H1 (cell line): ENCODE results near the gene ACOD1. TPM values are rescaled to one million over a fixed set of nuclear protein-coding genes. Genes with fewer than 3 reads are reported as not detected.
A peak's percentile ranks its signal among the peaks of the same experiment; 100 is the strongest.

ENCODE experiments used
- CTCF ChIA-PET: fragments of 300-600 bp; sonication (Branson Sonifier 250); formaldehyde crosslinking; loops from one replicate; lab custom pipeline; 2021; ENCODE audit not compliant: partially characterized antibody; lab: Charles Lee
- POLR2A ChIA-PET: fragments of 300-600 bp; sonication (Branson Sonifier 250); formaldehyde crosslinking; loops from one replicate; lab custom pipeline; 2021; ENCODE audit warnings: inconsistent platforms; ENCODE audit not compliant: partially characterized antibody; lab: Charles Lee
- DNase-seq, 2 experiments: peaks; one replicate each; pipeline versions ENCODE4 v3.0.0 to v3.0.0-alpha.2; 2010 to 2022; ENCODE audit warnings: low spot score in 2 of 2, low read depth in 1 of 2, mixed read lengths in 1 of 2
- FAIRE-seq: peaks from 2 replicates; lab custom pipeline; 2011; peaks lifted over from hg19 to GRCh38; lab: Jason Lieb, UNC
- H2AFZ ChIP-seq: 2 replicates; pipeline ENCODE4 v1.8.1; 2012; ENCODE audit warnings: low read length, inconsistent platforms
- H2AK5ac ChIP-seq: 2 replicates; pipeline ENCODE4 v1.6.1; 2013; ENCODE audit warnings: low read depth, low read length
- H2BK120ac ChIP-seq: replicated peaks from 2 replicates; pipeline ENCODE3; 2013; ENCODE audit warnings: low read depth, low read length, inconsistent platforms
- H2BK12ac ChIP-seq: 2 replicates; pipeline ENCODE4 v1.6.1; 2013; ENCODE audit warnings: low read depth, low read length
- H2BK15ac ChIP-seq: 2 replicates; pipeline ENCODE4 v1.6.1; 2013; ENCODE audit warnings: low read length
- H2BK20ac ChIP-seq: 2 replicates; pipeline ENCODE4 v1.6.1; 2013; ENCODE audit warnings: low read length
- H2BK5ac ChIP-seq: 2 replicates; pipeline ENCODE4 v1.6.1; 2013; ENCODE audit warnings: low read depth, low read length
- H3K14ac ChIP-seq: 2 replicates; pipeline ENCODE4 v1.6.1; 2013; ENCODE audit warnings: inconsistent platforms; ENCODE audit not compliant: insufficient read length
- H3K18ac ChIP-seq: 2 replicates; pipeline ENCODE4 v1.6.1; 2013; ENCODE audit warnings: low read length; ENCODE audit errors: extremely low read depth
- H3K23ac ChIP-seq: 2 replicates; pipeline ENCODE4 v1.6.1; 2013; ENCODE audit warnings: inconsistent platforms; ENCODE audit not compliant: insufficient read length
- H3K23me2 ChIP-seq: 2 replicates; pipeline ENCODE4 v1.6.1; 2013; ENCODE audit warnings: low read depth, low read length
- H3K27ac ChIP-seq: 2 replicates; pipeline ENCODE4 v1.6.1; 2011; ENCODE audit warnings: low read depth, low read length, inconsistent platforms
- H3K27me3 ChIP-seq, 4 experiments: replicated peaks in 1 of 4; 1 replicate in 1 of 4; 2 replicates in 3 of 4; pipeline versions ENCODE4 v1.6.1 to v1.8.1; 2011 to 2013; ENCODE audit warnings: low read length in 3 of 4, mild to moderate bottlenecking in 3 of 4, inconsistent platforms in 2 of 4, mixed read lengths in 2 of 4, moderate library complexity in 1 of 4; ENCODE audit not compliant: control insufficient read depth in 3 of 4, insufficient read depth in 3 of 4; ENCODE audit errors: extremely low read depth in 1 of 4
- H3K36me3 ChIP-seq, 4 experiments: 2 replicates each; pipeline versions ENCODE4 v1.6.1 to v1.8.1; 2011 to 2013; ENCODE audit warnings: mild to moderate bottlenecking in 4 of 4, low read length in 3 of 4, moderate library complexity in 2 of 4, control low read depth in 1 of 4, inconsistent platforms in 1 of 4; ENCODE audit not compliant: insufficient read depth in 4 of 4, control insufficient read depth in 2 of 4
- H3K4ac ChIP-seq: replicated peaks from 2 replicates; pipeline ENCODE3; 2013; ENCODE audit warnings: low read length, low read depth, mixed read lengths, inconsistent platforms; ENCODE audit not compliant: insufficient read length
- H3K4me1 ChIP-seq, 4 experiments: replicated peaks in 1 of 4; 1 replicate in 1 of 4; 2 replicates in 3 of 4; pipeline versions ENCODE4 v1.6.1 to v1.8.1; 2011 to 2013; ENCODE audit warnings: low read length in 3 of 4, inconsistent platforms in 2 of 4, mixed read lengths in 1 of 4; ENCODE audit not compliant: insufficient read depth in 4 of 4, control insufficient read depth in 3 of 4
- H3K4me2 ChIP-seq, 2 experiments: 2 replicates each; pipeline versions ENCODE4 v1.6.1 to v1.8.1; 2011 to 2013; ENCODE audit warnings: low read depth in 2 of 2, low read length in 2 of 2, control low read depth in 1 of 2, inconsistent platforms in 1 of 2, mild to moderate bottlenecking in 1 of 2; ENCODE audit not compliant: insufficient read depth in 1 of 2
- H3K4me3 ChIP-seq, 4 experiments: fragments of 200-600, 300-600 bp in 1 of 4; sonication (generic), shearing (Covaris generic), sonication (Bioruptor Twin) in 1 of 4; 2 replicates each; pipeline versions ENCODE4 v1.5.1 to v1.8.1; 2011 to 2016; ENCODE audit warnings: low read length in 4 of 4, low read depth in 3 of 4, control low read depth in 2 of 4, inconsistent platforms in 2 of 4, mild to moderate bottlenecking in 2 of 4, mixed read lengths in 1 of 4, moderate library complexity in 1 of 4; ENCODE audit not compliant: insufficient read depth in 2 of 4; ENCODE audit errors: extremely low read depth in 1 of 4
- H3K56ac ChIP-seq: replicated peaks from 2 replicates; pipeline ENCODE3; 2013; ENCODE audit warnings: low read depth, mild to moderate bottlenecking, mixed read lengths, low read length, inconsistent platforms; ENCODE audit not compliant: insufficient read length
- H3K79me1 ChIP-seq: 2 replicates; pipeline ENCODE4 v1.6.1; 2013; ENCODE audit warnings: low read depth, low read length, control low read depth
- H3K79me2 ChIP-seq, 2 experiments: 2 replicates each; pipeline versions ENCODE4 v1.6.1 to v1.8.1; 2012 to 2013; ENCODE audit warnings: low read length in 2 of 2, mild to moderate bottlenecking in 2 of 2, inconsistent platforms in 1 of 2; ENCODE audit not compliant: insufficient read depth in 2 of 2, control insufficient read depth in 1 of 2
- H3K9ac ChIP-seq, 4 experiments: replicated peaks in 1 of 4; 1 replicate in 1 of 4; 2 replicates in 3 of 4; pipeline versions ENCODE4 v1.6.1 to v1.8.1; 2011 to 2013; ENCODE audit warnings: low read depth in 3 of 4, low read length in 3 of 4, control low read depth in 2 of 4, mild to moderate bottlenecking in 2 of 4, moderate library complexity in 2 of 4, inconsistent platforms in 1 of 4; ENCODE audit errors: extremely low read depth in 1 of 4
- H3K9me3 ChIP-seq, 2 experiments: 2 replicates each; pipeline versions ENCODE4 v1.6.1 to v1.8.1; 2012 to 2013; ENCODE audit warnings: mild to moderate bottlenecking in 2 of 2, moderate library complexity in 2 of 2, control low read depth in 1 of 2, inconsistent platforms in 1 of 2, low read depth in 1 of 2, low read length in 1 of 2, mixed read lengths in 1 of 2; ENCODE audit not compliant: insufficient read depth in 2 of 2
- H4K20me1 ChIP-seq, 2 experiments: replicated peaks in 1 of 2; 2 replicates each; pipeline versions ENCODE3 to v1.8.1; 2011 to 2013; ENCODE audit warnings: inconsistent platforms in 2 of 2, low read length in 2 of 2, mild to moderate bottlenecking in 1 of 2; ENCODE audit not compliant: insufficient read depth in 2 of 2, control insufficient read depth in 1 of 2
- H4K5ac ChIP-seq: 2 replicates; pipeline ENCODE4 v1.6.1; 2013; ENCODE audit warnings: low read length, low read depth, mixed read lengths, inconsistent platforms; ENCODE audit not compliant: insufficient read length
- H4K8ac ChIP-seq: 2 replicates; pipeline ENCODE4 v1.8.0; 2013; ENCODE audit warnings: mild to moderate bottlenecking, moderate library complexity, low read length, inconsistent platforms; ENCODE audit not compliant: insufficient read depth; ENCODE audit errors: extremely low read depth
- H4K91ac ChIP-seq: replicated peaks from 2 replicates; pipeline ENCODE3; 2013; ENCODE audit warnings: low read length, mixed read lengths, inconsistent platforms; ENCODE audit not compliant: insufficient read length
- CBX8 ChIP-seq: fragments of 300-800, 300-1000 bp; sonication (generic); IDR thresholded peaks from 2 replicates; pipeline ENCODE4 v1.7.1; 2016; ENCODE audit warnings: low read depth, low read length, borderline replicate concordance
- WGBS, 2 experiments: shearing (Covaris generic) in 1 of 2; methylation state at CpG; one replicate each; pipeline versions ENCODE4 v1.1.6 to v1.1.7; 2013 to 2015; ENCODE audit warnings: low lambda C conversion rate in 2 of 2, mixed read lengths in 2 of 2, inconsistent platforms in 1 of 2, low coverage in 1 of 2, missing lambda C conversion rate in 1 of 2; ENCODE audit not compliant: insufficient replicate concordance in 2 of 2, insufficient coverage in 1 of 2, insufficient read length in 1 of 2; ENCODE audit errors: extremely low coverage in 1 of 2, missing lambda C conversion rate in 1 of 2; 5-methylcytosine and 5-hydroxymethylcytosine counted together
- polyA plus RNA-seq, 7 experiments: library from polyadenylated mRNA; depleted of rRNA in 3 of 7; stranded (reverse) in 5 of 7; unstranded in 2 of 7; fragments of >200 nt in 5 of 7; fragments of 200-250 nt in 2 of 7; gene quantifications; 1 replicate in 5 of 7; 2 replicates in 1 of 7; 4 replicates in 1 of 7; pipeline versions ENCODE4 v1.2.1 to v1.2.3, GENCODE V29; 2011 to 2013; ENCODE audit warnings: missing spikeins in 2 of 7, mixed read lengths in 2 of 7
- total RNA-seq: library from RNA; stranded (reverse); fragmentation: NEBNext Ultra II Directional; extraction: Animal tissue kit (Norgen Biotek cat#: 25700); gene quantifications from 2 replicates; pipeline ENCODE4 v1.2.1, GENCODE V29; 2021

The ACOD1 gene
- total and polyA plus RNA-seq, 2 of the 8 experiments (the other 6 are each of a cell fraction or from before 2014, with no cell fraction given): not detected

GRCh38 chr13:76993473-76993872, 45.2 kb downstream of the ACOD1 start:
- POLR2A ChIA-PET: interaction anchor here (0.7 to 1.3 kb wide), 4 partner anchors 9 to 53 kb away, joined by 3 to 7 read pairs (median 3); partner anchors contain the start of gene FBXL3
- H2BK120ac ChIP-seq: no peak overlapping the region
- H2AFZ ChIP-seq: no peak overlapping the region
- H3K79me2 ChIP-seq: peaks cover 0 to 3% of the 10 kb centered on the region in 2 experiments; a peak in 1 of 4 replicates
- peaks cover 0 to 8% (median 4%) of the 10 kb centered on the region in 4 experiments; a peak in 4 of 7 replicates for H3K4me1 ChIP-seq
- no peak overlapping the region for H2BK20ac ChIP-seq
- H3K18ac ChIP-seq: no peak overlapping the region
- no peak for DNase-seq
- no peak overlapping the region for H3K4ac ChIP-seq
- no peak overlapping the region for H3K27ac ChIP-seq
- H3K4me2 ChIP-seq: peak overlapping the region in 1 of 2 experiments; percentile 85; a peak in 1 of 4 replicates
- peak overlapping the region in 1 of 4 experiments; percentile 87; a peak in 1 of 8 replicates for H3K4me3 ChIP-seq
- no peak overlapping the region for H2BK5ac ChIP-seq
- no peak overlapping the region for H4K8ac ChIP-seq
- no peak for TF ChIP-seq CBX8
- TF ChIP-seq, all 59 proteins: peak for 0
- H2BK15ac ChIP-seq: no peak overlapping the region
- no peaks in the 10 kb centered on the region for H4K20me1 ChIP-seq
- peaks cover 0 to 3% (median 0%) of the 10 kb centered on the region in 4 experiments; a peak in 2 of 8 replicates for H3K36me3 ChIP-seq
- no peak overlapping the region for H3K14ac ChIP-seq
- CTCF ChIA-PET: interaction anchor here (0.9 to 3.9 kb wide), 6 partner anchors 9 to 442 kb away, joined by 3 to 26 read pairs (median 3); no protein-coding TSS in a partner anchor
- no peak for FAIRE-seq
- H3K56ac ChIP-seq: no peak overlapping the region
- no peaks in the 10 kb centered on the region; a peak in 1 of 7 replicates for H3K27me3 ChIP-seq
- no peak overlapping the region for H2BK12ac ChIP-seq
- no peak overlapping the region for H2AK5ac ChIP-seq
- 93% methylated on average over 5 of the region's 5 CpGs; no CpG with 5 or more reads in 1 of the 2 experiments for WGBS, 2 experiments
- H3K9ac ChIP-seq: no peak overlapping the region
- H4K5ac ChIP-seq: no peak overlapping the region
- no peak overlapping the region for H4K91ac ChIP-seq
- peaks cover 8% of the 10 kb centered on the region for H3K23me2 ChIP-seq
- H3K23ac ChIP-seq: no peak overlapping the region
- H3K79me1 ChIP-seq: no peaks in the 10 kb centered on the region
- H3K9me3 ChIP-seq: no peaks in the 10 kb centered on the region
